RWPE2 (cell line): Measurements from ENCODE around the gene PIBF1.
A peak's percentile ranks its signal among the peaks of the same experiment; 100 is the strongest.

Experiments
- ATAC-seq: fragments of 200-7000 bp; cut with Tn5 transposase; 3 replicates; pipeline ENCODE4 v1.9.1; 2021; ENCODE audit warnings: low read depth
- DNase-seq: peaks from one replicate; pipeline ENCODE4 v3.0.0-alpha.2; 2020; ENCODE audit warnings: low spot score
- H3K27ac ChIP-seq: fragments of 450-650 bp; 2 replicates; pipeline ENCODE4 v1.5.1; 2017; ENCODE audit warnings: mild to moderate bottlenecking; ENCODE audit not compliant: poor library complexity, severe bottlenecking
- H3K27me3 ChIP-seq: fragments of 250-450 bp; sonication (Bioruptor Pico); 2 replicates; pipeline ENCODE4 v1.5.1; 2021; ENCODE audit warnings: mild to moderate bottlenecking, moderate library complexity; ENCODE audit not compliant: insufficient read depth, poor library complexity, severe bottlenecking
- H3K36me3 ChIP-seq: fragments of 250-450 bp; sonication (Bioruptor Pico); 2 replicates; pipeline ENCODE4 v1.5.1; 2020; ENCODE audit warnings: low read depth, mild to moderate bottlenecking, moderate library complexity
- H3K4me1 ChIP-seq: fragments of 250-450 bp; sonication (Bioruptor Pico); 2 replicates; pipeline ENCODE4 v1.5.1; 2021; ENCODE audit warnings: mild to moderate bottlenecking, moderate library complexity; ENCODE audit not compliant: insufficient read depth, poor library complexity, severe bottlenecking
- H3K4me3 ChIP-seq: fragments of 250-450 bp; sonication (Bioruptor Pico); 2 replicates; pipeline ENCODE4 v1.5.1; 2021; ENCODE audit warnings: mild to moderate bottlenecking, moderate library complexity; ENCODE audit not compliant: severe bottlenecking
- H3K9me3 ChIP-seq: fragments of 250-450 bp; sonication (Bioruptor Pico); 2 replicates; pipeline ENCODE4 v1.5.1; 2021; ENCODE audit warnings: mild to moderate bottlenecking, moderate library complexity; ENCODE audit not compliant: severe bottlenecking
- TF ChIP-seq, protein P1 (sequence below): fragments of 450-650 bp; IDR thresholded peaks from one replicate; pipeline ENCODE4 v1.5.1; 2017; ENCODE audit warnings: mild to moderate bottlenecking, moderate library complexity; ENCODE audit not compliant: poor library complexity, severe bottlenecking

Gene PIBF1

DNA sequence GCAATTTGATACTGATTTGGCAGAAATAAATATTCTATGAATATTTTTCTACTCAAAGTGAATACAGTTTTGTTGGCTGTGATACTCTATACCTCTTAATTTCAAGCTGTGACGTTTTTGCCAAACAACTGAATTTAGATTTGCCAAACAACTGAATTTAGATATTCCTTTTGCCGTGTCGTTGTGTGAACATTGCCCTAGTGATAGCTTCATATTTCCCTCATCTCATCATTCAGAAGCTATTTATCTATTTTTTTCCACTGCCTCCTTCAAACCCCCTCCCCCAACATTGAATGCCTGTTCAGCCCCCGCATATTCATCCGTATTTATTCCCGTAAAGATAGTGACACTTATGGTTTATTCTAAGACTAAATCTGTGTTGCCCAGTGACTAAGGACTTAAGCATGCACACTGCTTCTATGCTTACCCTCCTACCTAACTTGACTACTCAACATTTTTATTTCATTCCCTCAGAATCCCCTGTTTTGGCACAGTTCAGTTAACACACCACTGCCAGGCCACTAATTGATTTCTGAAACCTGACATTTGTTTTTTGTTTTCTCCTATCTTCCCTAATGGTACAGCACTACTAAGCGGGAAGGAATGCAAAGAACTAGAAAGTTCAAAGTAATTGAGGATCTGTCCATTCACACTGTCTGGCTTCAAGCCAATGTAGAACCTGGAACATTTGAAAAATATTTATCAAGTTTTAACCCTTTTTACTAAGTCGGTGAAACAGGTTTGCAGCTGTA lies 274.1 kb downstream of the PIBF1 start:
- H3K36me3 ChIP-seq: peaks cover 12% of the 10 kb centered on the region
- H3K27me3 ChIP-seq: no peaks in the 10 kb centered on the region
- TF ChIP-seq, protein P1, sequence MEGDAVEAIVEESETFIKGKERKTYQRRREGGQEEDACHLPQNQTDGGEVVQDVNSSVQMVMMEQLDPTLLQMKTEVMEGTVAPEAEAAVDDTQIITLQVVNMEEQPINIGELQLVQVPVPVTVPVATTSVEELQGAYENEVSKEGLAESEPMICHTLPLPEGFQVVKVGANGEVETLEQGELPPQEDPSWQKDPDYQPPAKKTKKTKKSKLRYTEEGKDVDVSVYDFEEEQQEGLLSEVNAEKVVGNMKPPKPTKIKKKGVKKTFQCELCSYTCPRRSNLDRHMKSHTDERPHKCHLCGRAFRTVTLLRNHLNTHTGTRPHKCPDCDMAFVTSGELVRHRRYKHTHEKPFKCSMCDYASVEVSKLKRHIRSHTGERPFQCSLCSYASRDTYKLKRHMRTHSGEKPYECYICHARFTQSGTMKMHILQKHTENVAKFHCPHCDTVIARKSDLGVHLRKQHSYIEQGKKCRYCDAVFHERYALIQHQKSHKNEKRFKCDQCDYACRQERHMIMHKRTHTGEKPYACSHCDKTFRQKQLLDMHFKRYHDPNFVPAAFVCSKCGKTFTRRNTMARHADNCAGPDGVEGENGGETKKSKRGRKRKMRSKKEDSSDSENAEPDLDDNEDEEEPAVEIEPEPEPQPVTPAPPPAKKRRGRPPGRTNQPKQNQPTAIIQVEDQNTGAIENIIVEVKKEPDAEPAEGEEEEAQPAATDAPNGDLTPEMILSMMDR: no peak
- peak overlapping the region; percentile 35 for H3K4me3 ChIP-seq
- H3K9me3 ChIP-seq: no peaks in the 10 kb centered on the region
- ATAC-seq: peak; percentile 52
- DNase-seq: no peak
- peaks cover 23% of the 10 kb centered on the region for H3K4me1 ChIP-seq
- H3K27ac ChIP-seq: peak overlapping the region; percentile 92

DNA sequence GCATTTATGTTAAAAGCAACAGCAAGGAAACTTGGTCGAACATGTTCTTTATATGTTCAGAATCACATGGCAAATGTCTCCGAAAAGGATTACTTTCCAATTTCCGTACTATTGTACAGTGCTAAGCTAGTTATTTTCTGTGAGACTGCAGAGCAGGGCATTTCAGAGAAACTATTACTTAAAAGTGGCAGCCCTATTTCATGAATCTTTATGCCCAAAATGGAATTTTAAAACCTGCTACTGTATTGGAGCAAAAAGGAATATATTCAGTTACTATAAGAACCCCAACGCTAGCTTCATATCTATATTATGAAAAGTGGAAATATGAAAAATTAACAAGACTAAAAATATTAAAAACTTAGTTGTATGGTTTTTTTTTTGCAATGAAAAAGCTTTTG lies 274.6 kb downstream of the PIBF1 start:
- TF ChIP-seq, protein P1: no peak
- ATAC-seq (no peak), DNase-seq (no peak)
- Histone ChIP-seq H3K27me3 (no peaks in the 10 kb centered on the region), H3K36me3 (peaks cover 18% of the 10 kb centered on the region), H3K4me1 (peaks cover 23% of the 10 kb centered on the region), H3K4me3 (peak overlapping the region; percentile 35), H3K27ac (peak overlapping the region; percentile 92), H3K9me3 (no peaks in the 10 kb centered on the region)

DNA sequence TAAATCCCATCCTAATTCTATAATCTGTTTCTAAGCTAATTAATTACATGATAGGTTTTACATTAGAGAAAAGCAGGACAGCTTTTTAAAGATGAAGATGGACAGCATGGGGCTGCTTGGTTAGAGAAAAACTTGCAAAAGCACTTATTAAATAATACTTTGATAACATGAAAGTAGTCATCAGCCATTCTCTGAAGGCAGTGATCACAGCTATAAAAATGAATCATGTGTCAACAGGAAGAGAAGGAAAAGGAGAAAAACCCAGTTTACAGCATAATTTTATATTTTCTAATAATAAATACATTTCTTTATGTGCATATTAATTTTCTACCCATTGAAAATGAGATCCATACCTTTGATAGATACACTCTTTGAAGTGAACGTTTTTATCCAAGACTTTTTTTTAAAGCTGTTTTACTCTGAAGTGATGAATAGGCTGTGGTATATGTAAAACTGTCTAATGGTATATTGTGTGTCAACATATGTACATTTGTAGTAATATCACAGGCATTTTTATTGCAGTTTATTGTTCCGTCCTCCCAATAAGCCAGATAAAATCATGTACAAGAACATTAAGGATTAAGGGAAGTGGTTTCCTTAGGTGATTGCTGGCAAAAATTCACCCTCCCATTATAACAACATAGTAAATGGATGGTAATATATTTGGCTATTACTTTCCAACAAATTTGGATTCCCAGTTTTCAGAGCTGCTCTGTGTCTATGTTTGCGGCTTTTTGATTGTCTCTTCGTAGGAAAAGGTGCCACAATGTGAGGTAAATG lies 275.5 kb downstream of the PIBF1 start:
- H3K4me1 ChIP-seq: peaks cover 25% of the 10 kb centered on the region
- DNase-seq (no peak), ATAC-seq (no peak)
- no peaks in the 10 kb centered on the region for H3K9me3 ChIP-seq
- no peaks in the 10 kb centered on the region for H3K27me3 ChIP-seq
- H3K4me3 ChIP-seq: peak overlapping the region; percentile 35
- H3K36me3 ChIP-seq: peaks cover 27% of the 10 kb centered on the region
- peak overlapping the region; percentile 92 for H3K27ac ChIP-seq
- TF ChIP-seq, protein P1: no peak

DNA sequence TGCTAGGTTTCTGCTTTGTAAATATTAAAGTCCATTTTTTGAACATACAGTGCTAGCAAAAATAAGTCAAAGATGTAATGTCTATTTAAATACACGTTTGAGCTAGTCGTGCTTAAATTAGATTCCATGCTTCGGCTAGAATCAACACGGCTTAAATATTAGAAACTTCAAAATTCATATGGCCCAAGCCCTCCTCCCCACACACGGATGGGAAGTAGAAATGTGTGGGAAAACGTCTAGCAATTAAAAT lies 276.1 kb downstream of the PIBF1 start:
- Histone ChIP-seq H3K27ac (peak overlapping the region; percentile 92), H3K27me3 (no peaks in the 10 kb centered on the region), H3K9me3 (no peaks in the 10 kb centered on the region), H3K4me1 (peaks cover 29% of the 10 kb centered on the region), H3K36me3 (peaks cover 32% of the 10 kb centered on the region), H3K4me3 (peak overlapping the region; percentile 35)
- ATAC-seq: no peak
- DNase-seq: no peak
- TF ChIP-seq, protein P1: no peak

DNA sequence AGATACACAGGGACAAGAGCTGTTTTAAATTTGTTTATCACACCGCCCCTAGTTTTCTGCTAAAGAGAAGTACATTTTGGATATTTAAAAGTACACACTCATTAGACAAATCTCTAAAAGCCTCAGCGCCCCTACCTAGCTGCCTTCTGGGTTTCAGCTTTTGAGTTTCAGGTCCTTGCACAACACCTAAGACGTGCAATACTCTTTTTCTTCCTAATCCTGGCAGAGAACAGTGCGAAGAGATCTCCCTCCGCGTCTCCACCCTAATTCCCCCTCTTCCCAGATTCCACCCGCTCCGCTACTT lies 276.5 kb downstream of the PIBF1 start:
- Histone ChIP-seq H3K36me3 (peaks cover 36% of the 10 kb centered on the region), H3K27me3 (no peaks in the 10 kb centered on the region), H3K27ac (peak overlapping the region; percentile 92), H3K4me1 (peaks cover 28% of the 10 kb centered on the region), H3K9me3 (no peaks in the 10 kb centered on the region), H3K4me3 (peak overlapping the region; percentile 35)
- TF ChIP-seq, protein P1: no peak
- DNase-seq (no peak), ATAC-seq (no peak)
